Right renal cortex interstitium (tissue), 3 donors: ENCODE measurements around the gene HAGHL. TPM values are rescaled to one million over a fixed set of nuclear protein-coding genes. Genes with fewer than 3 reads are reported as not detected.
"Not testable (repeated sequence)": the region's sequence is repeated elsewhere in the genome, so short reads cannot be mapped to it uniquely, and the experiment has no call there.

Experiments
- DNase-seq, 3 donors: peaks; one replicate each; pipeline ENCODE4 v3.0.0-alpha.2; 2013; ENCODE audit warnings: low read depth in 3 of 3, low spot score in 2 of 3
- polyA plus RNA-seq, 3 donors: library from polyadenylated mRNA; unstranded; fragments of 120-200 nt; gene quantifications; one replicate each; pipeline ENCODE4 v1.2.1, GENCODE V29; 2013; ENCODE audit not compliant: insufficient read length in 3 of 3

The HAGHL gene
- polyA plus RNA-seq, 3 donors = 3.4 to 4.0 (median 3.8) TPM

- no peak for DNase-seq
These were observed 23.6 kb downstream of the HAGHL start for GRCh38 chr16:750485-750884.

- no peak for DNase-seq
These were observed 24.5 kb downstream of the HAGHL start for GRCh38 chr16:751152-752006.

- DNase-seq = no peak
These were observed 25.1 kb downstream of the HAGHL start for GRCh38 chr16:752007-752312.

DNA sequence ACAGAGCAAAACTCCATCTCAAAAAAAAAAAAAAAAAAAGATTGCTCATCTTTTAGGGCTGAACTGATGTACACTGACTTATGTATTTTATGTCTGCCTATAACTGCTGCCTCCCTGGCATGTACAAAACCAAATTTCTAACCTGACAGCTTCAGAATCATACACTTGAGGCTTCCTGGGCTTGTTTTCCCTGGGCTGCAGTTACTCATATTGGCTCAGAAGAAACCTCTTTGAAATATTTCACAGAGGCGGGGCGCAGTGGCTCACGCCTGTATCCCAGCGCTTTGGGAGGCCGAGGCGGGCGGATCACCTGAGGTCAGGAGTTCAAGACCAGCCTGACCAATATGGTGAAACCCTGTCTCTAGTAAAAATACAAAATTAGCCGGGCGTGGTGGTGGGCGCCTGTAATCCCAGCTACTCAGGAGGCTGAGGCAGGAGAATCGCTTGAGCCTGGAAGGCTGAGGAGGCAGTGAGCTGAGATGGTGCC, 27.3 kb downstream of the HAGHL start:
- not testable (repeated sequence) for DNase-seq

DNA sequence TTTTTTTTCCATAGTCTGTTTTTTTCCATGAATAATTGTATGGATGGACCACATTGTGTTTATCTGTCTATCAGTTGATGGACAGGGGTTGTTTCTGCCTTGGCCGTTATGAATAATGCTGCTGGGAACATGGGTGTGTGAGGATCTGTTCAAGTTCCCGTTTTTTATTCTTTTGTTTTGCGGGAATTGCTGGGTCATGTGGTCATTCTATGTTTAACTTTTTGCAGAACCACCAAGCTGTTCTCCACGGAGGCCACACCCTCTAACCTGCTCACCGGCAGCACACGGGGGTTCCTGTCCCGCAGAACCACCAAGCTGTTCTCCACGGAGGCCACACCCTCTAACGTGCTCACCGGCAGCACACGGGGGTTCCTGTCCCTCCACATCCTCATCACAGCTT, 27.8 kb downstream of the HAGHL start:
- no peak for DNase-seq

DNA sequence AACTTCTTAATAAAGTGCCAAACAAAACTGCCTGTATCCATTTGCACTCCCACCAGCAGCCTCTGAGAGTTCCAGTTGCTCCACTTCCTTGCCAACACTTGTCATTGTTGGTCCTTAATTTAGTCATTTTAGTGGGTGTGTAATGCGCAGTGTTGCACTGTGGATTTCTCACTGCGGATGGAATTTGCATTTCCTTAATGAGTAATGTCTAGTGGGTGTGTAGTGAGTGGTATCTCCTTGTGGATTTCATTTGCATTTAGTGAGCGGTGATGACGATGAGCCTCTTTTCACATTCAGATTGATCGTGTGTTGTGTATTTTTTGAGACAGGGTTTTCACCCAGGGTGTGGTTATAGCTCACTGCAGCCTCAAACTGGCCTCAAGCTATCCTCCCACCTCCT, 29.5 kb downstream of the HAGHL start:
- no peak for DNase-seq

- DNase-seq = no peak
These were observed 32.4 kb downstream of the HAGHL start for GRCh38 chr16:759110-759910.

DNA sequence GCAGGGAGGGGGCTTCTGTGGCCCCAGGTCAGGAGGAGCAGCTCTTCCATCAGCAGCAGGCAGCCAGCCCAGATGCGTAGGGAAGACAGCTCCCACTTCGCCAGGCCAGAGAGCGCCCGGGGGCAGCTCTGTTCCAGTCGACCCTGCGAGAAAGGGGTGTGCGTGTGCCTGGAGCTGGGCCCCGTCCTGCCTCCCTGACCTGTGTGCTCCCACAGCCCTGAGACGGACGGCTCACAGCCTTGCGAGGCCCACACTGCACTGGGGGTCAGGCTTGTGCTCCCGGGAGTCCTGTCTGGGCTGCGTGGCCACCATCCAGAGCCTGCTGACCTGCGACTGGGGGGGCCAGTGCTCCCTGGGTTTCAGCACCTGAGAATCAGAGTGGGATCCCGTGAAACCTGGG, 33.2 kb downstream of the HAGHL start:
- DNase-seq = no peak

GRCh38 chr16:760545-761343, 33.8 kb downstream of the HAGHL start, which contains the start of gene MSLN:
Gene MSLN, plus strand, starts transcription at chr16:760734. Its CDS starts 1,947 bp downstream, at chr16:762681.
- DNase-seq = no peak

DNA sequence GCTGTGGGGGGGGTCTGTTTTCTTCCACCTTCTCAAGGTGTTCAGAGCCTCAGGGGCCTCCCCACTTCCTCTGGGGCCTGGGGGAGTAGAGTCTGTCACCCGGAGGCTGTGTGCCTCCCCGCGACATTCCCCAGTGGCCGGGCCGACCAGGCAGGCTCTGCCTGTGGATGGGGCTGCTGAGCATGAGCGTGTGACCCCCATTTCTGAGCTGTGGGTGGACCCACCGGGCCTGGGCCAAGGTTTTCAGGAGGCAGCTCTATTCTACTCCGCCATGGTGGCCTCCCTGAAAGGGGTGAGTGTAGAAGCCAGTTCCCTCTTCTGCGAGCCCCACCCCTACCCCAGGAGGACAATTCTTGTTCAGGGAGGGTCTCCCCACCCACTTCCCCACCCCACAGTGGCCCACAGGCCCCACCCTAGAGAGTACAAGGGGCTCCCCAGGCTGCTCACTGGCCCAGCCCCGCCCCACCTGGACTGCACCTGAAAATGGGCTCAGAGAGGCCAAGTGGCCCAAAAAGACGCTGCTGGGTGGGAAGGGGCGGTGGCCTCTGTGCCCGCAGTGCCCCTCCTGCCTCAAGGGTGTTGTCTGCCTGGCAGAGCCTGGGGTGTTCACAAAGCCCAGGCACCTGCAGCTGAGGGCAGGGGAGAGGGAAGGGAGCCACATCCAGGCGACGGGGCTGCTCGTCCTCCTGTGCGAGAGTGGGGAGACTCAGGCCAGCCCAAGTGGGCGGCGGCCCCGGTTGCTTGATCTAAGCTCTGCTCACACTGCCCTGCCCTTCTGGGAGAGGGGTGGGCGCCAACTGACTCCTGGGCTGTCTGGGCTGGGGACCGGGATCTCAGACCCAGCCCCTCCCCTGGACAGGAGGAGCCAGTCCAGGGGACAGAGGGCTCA, 35.0 kb downstream of the HAGHL start:
- no peak for DNase-seq

DNA sequence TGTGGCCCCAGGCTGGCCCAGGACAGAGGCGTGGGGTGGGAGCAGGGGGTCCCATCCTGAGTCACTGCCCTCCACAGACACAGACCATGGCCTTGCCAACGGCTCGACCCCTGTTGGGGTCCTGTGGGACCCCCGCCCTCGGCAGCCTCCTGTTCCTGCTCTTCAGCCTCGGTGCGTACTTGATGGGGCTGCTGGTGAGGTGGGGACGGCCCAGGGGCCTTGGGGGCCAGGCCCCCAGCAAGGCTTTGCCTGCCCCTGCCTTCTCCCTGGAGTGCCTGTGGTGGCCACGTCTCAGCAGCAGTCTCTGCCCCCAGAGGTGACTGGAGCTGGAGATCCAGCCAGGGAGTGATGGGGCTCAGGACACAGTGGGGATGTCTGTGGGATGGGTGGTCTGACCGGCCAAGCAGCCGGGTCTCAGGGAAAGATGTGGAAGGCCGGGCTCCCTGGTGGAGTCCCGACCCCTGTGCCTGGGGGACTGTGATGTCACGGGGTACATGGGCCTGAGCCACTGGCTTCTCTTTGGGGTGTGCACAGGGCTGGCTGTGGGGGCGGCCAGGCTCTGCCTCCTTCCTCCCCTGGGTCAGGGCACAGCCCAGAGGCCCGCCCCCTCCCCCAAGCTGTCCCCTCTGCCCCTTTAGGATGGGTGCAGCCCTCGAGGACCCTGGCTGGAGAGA, 35.8 kb downstream of the HAGHL start:
- DNase-seq = no peak

- DNase-seq = no peak
These were observed 36.7 kb downstream of the HAGHL start for GRCh38 chr16:763369-764183.

GRCh38 chr16:764184-764750, 37.4 kb downstream of the HAGHL start:
- DNase-seq = no peak

DNA sequence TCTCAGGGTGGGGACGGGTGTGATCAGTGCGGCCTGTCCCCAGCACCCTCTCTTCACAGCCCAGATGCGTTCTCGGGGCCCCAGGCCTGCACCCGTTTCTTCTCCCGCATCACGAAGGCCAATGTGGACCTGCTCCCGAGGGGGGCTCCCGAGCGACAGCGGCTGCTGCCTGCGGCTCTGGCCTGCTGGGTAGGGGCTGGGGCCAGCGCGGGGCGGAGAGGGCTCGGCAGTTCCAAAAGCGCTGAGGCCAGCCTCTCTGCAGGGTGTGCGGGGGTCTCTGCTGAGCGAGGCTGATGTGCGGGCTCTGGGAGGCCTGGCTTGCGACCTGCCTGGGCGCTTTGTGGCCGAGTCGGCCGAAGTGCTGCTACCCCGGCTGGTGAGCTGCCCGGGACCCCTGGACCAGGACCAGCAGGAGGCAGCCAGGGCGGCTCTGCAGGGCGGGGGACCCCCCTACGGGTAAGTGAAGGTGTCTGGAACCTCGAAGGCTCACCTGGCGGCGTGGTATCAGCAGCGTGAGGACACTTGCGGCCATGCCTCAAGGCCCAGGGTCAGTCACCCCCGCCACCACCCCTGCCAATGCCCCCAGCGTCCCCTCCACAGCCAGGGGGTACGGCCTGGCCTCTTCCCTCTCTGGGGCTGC, 38.1 kb downstream of the HAGHL start:
- DNase-seq = no peak

- no peak for DNase-seq
These were observed 38.6 kb downstream of the HAGHL start for GRCh38 chr16:765488-765865.

GRCh38 chr16:766008-766819, 39.3 kb downstream of the HAGHL start:
- no peak for DNase-seq
